Measurements from ENCODE around the gene SEMA3C. TPM values are rescaled to one million over a fixed set of nuclear protein-coding genes. Genes with fewer than 3 reads are reported as not detected.

Gene SEMA3C
- total RNA-seq, 4 donors from 2014 or later: 117 to 181 (median 158) TPM

- no peak for DNase-seq (ENCODE audit: extremely low spot score)
- intact Hi-C loops (cut with DNase I): no loop called here
- H3K4me3 ChIP-seq: no peak overlapping the region
- H3K27ac ChIP-seq (replicated peaks in 1 of 4): no peak overlapping the region
- H3K4me1 ChIP-seq: no peaks in the 10 kb centered on the region
- WGBS: 87% methylated on average over 3 of the region's 3 CpGs
- peaks cover 0 to 3% (median 0%) of the 10 kb centered on the region in 4 donors for H3K9me3 ChIP-seq
- H3K27me3 ChIP-seq: no peaks in the 10 kb centered on the region
- no peak for TF ChIP-seq CTCF (IDR thresholded peaks at IDR 0.05)
- TF ChIP-seq POLR2AphosphoS5 (IDR thresholded peaks at IDR 0.05): no peak
- no peak for TF ChIP-seq POLR2A (IDR thresholded peaks at IDR 0.05; ENCODE audit: low read depth)
- TF ChIP-seq EP300 (IDR thresholded peaks at IDR 0.05): no peak
- H3K36me3 ChIP-seq: no peaks in the 10 kb centered on the region
Observed at GRCh38 chr7:80957226-80957777, 38.5 kb upstream of the SEMA3C start.

DNA sequence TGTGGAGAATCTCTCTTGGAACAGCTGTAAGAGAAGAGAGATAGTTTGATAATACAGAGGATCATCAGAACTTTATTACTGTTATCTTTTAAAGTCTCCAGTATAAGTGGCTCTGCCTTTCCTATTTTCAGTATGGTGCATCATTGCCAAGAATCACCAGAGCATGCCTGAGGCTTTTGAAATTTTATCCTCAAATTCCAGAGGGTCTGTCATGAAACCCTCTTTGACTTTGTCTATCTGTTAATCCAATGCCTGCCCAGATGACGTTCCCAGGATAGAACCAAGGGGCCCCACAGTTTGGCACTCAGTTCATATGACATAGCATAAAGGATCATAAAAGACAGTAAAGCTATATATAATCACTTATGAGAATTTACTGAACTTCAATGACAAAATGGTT is 35.3 kb upstream of the SEMA3C start:
- DNase-seq (ENCODE audit: extremely low spot score): no peak
- no peaks in the 10 kb centered on the region for H3K4me1 ChIP-seq

DNA sequence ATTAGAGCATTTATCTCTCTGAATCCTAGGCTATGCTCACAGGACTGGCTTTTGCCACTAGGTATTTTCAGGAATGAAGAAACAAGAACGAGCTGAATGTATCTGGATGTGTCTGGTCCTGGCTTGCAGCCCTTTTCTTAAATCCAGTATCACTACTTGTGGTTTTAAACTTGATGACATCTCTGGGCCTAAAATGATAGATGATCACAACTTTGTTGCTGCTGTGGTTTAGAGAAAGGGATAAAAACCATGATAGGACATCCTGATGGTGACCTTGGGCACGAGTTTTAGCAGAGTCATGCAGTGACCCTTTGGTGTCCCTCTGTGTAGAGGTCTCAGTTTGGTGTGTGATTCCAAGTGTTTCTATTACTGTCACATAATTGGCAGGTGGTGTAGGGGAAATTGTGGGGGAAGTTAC is 31.7 kb upstream of the SEMA3C start:
- 16% methylated on average over 2 of the region's 2 CpGs for WGBS
- no peaks in the 10 kb centered on the region for H3K9me3 ChIP-seq
- DNase-seq (ENCODE audit: extremely low spot score): no peak
- TF ChIP-seq POLR2AphosphoS5 (IDR thresholded peaks at IDR 0.05) (no peak), CTCF (IDR thresholded peaks at IDR 0.05) (no peak), EP300 (IDR thresholded peaks at IDR 0.05) (no peak), POLR2A (IDR thresholded peaks at IDR 0.05; ENCODE audit: low read depth) (no peak)
- intact Hi-C loops (cut with DNase I): no loop called here
- no peak overlapping the region for H3K27ac ChIP-seq (replicated peaks in 1 of 4)
- no peaks in the 10 kb centered on the region for H3K27me3 ChIP-seq
- H3K4me3 ChIP-seq: no peak overlapping the region
- peaks cover 0 to 11% (median 9%) of the 10 kb centered on the region in 4 donors for H3K4me1 ChIP-seq
- no peaks in the 10 kb centered on the region for H3K36me3 ChIP-seq

More for the DNA sequence above, 35.3 kb upstream of the SEMA3C start:
- Histone ChIP-seq H3K36me3 (no peaks in the 10 kb centered on the region), H3K4me3 (no peak overlapping the region), H3K27me3 (no peaks in the 10 kb centered on the region), H3K9me3 (no peaks in the 10 kb centered on the region), H3K27ac (replicated peaks in 1 of 4) (no peak overlapping the region)
- 94% methylated on average over 1 of the region's 1 CpG for WGBS
- intact Hi-C loops (cut with DNase I): no loop called here
- TF ChIP-seq EP300 (IDR thresholded peaks at IDR 0.05) (no peak), CTCF (IDR thresholded peaks at IDR 0.05) (no peak), POLR2AphosphoS5 (IDR thresholded peaks at IDR 0.05) (no peak), POLR2A (IDR thresholded peaks at IDR 0.05; ENCODE audit: low read depth) (no peak)

GRCh38 chr7:80949449-80949848 is 30.6 kb upstream of the SEMA3C start:
- DNase-seq (ENCODE audit: extremely low spot score): no peak
- no peaks in the 10 kb centered on the region for H3K27me3 ChIP-seq
- peaks cover 0 to 13% (median 10%) of the 10 kb centered on the region in 4 donors for H3K4me1 ChIP-seq
- intact Hi-C loops (cut with DNase I): no loop called here
- 94% methylated on average over 1 of the region's 1 CpG for WGBS
- TF ChIP-seq CTCF (IDR thresholded peaks at IDR 0.05) (no peak), EP300 (IDR thresholded peaks at IDR 0.05) (no peak), POLR2AphosphoS5 (IDR thresholded peaks at IDR 0.05) (no peak), POLR2A (IDR thresholded peaks at IDR 0.05; ENCODE audit: low read depth) (no peak)
- no peaks in the 10 kb centered on the region for H3K9me3 ChIP-seq
- H3K4me3 ChIP-seq: no peak overlapping the region
- H3K36me3 ChIP-seq: no peaks in the 10 kb centered on the region
- H3K27ac ChIP-seq (replicated peaks in 1 of 4): no peak overlapping the region

DNA sequence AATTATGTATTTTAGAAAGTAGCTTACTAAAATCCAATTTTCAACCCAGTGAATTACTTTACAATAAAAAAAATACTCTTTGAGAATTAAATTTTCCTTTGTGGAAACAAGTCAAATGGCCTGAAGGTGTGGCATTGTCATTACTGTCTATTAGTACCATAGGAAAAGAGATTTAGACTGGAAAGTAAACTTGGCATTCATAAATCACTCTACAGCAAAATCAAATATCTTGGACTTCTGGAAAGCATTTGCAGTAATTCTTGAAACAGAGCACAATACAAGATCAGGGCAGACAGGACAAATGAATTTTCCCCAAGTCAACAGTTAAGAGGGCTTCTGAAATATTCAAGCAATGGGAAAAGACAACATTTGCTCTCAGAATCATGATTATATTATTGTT is 28.0 kb upstream of the SEMA3C start:
- Histone ChIP-seq H3K9me3 (no peaks in the 10 kb centered on the region), H3K4me1 (peaks cover 7 to 26% (median 20%) of the 10 kb centered on the region in 4 donors), H3K36me3 (no peaks in the 10 kb centered on the region), H3K4me3 (no peak overlapping the region), H3K27ac (replicated peaks in 1 of 4) (no peak overlapping the region), H3K27me3 (no peaks in the 10 kb centered on the region)
- DNase-seq (ENCODE audit: extremely low spot score): no peak
- TF ChIP-seq EP300 (IDR thresholded peaks at IDR 0.05) (no peak), POLR2A (IDR thresholded peaks at IDR 0.05; ENCODE audit: low read depth) (no peak), POLR2AphosphoS5 (IDR thresholded peaks at IDR 0.05) (no peak), CTCF (IDR thresholded peaks at IDR 0.05) (no peak)
- intact Hi-C loops (cut with DNase I): no loop called here
